Measurements from ENCODE around the gene MRPL54. TPM values are rescaled to one million over a fixed set of nuclear protein-coding genes. Genes with fewer than 3 reads are reported as not detected.

MRPL54 gene
- total RNA-seq, 1 experiment from 2014 or later, result 67.1 TPM

DNA sequence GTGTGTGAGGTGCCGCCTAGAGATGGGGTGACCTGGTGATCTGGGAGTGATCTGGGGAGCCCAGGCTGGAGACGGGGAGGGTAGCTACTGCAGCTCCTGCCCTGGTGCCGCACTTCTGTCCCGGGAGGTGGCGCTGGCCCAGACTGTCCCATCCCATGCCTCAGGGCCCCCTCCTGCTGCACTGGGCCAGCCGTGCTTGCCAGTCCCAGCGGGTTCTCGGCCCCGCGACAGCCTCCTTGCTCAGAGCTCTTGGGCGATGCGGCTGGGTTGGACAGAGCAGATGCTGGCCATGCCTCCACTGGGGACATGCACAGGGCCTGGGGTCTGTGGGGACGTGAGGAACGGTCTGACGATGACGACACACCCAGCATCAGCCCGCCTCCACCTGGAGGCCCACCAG lies 7.0 kb downstream of the MRPL54 start:
- H3K4me3 ChIP-seq (replicated peaks in 1 of 2; ENCODE audit: low read depth in 1 of 2, low read length in 2 of 2), result no peak overlapping the region
- POLR2A ChIA-PET, result no interaction called here
- H4K20me1 ChIP-seq (ENCODE audit: insufficient read depth), result no peaks in the 10 kb centered on the region
- H3K27me3 ChIP-seq (ENCODE audit: insufficient read depth, low read length), result no peaks in the 10 kb centered on the region
- no peak overlapping the region for H3K4me2 ChIP-seq (ENCODE audit: low read length)
- no peak overlapping the region for H3K27ac ChIP-seq (ENCODE audit: low read depth, low read length)
- peaks cover 0 to 5% of the 10 kb centered on the region in 2 experiments; a peak in 2 of 4 replicates for H3K36me3 ChIP-seq (ENCODE audit: control insufficient read depth in 1 of 2, insufficient read depth in 2 of 2, low read length in 2 of 2)
- RAD21 ChIA-PET (ENCODE audit: low non-redundant PET in 1 of 2, low total read pairs in 2 of 2, uncharacterized antibody in 2 of 2, unreplicated experiment in 2 of 2), result no interaction called here
- no peak overlapping the region for H2AFZ ChIP-seq (ENCODE audit: low read depth, low read length, poor library complexity, severe bottlenecking)
- no peak for DNase-seq (ENCODE audit: low read depth, low spot score)
- CTCF ChIA-PET, result interaction anchor here (0.5 kb wide), 1 partner anchor 418 kb away, joined by 3 read pairs; no protein-coding TSS in a partner anchor
- intact Hi-C loops (cut with micrococcal nuclease), result no loop called here
- no peaks in the 10 kb centered on the region for H3K4me1 ChIP-seq (ENCODE audit: control insufficient read depth in 1 of 2, insufficient read depth in 2 of 2, low read length in 2 of 2)
- TF ChIP-seq SRF (IDR thresholded peaks at IDR 0.05; ENCODE audit: low read depth), result no peak
- H3K9ac ChIP-seq (ENCODE audit: low read length), result no peak overlapping the region
- no peak for ATAC-seq
- H3K9me3 ChIP-seq (ENCODE audit: control insufficient read depth in 1 of 2, insufficient read depth in 1 of 2, low read depth in 1 of 2, low read length in 2 of 2), result no peaks in the 10 kb centered on the region
- no peaks in the 10 kb centered on the region for H3K9me2 ChIP-seq (ENCODE audit: insufficient read depth)
- no peaks in the 10 kb centered on the region for H3K79me2 ChIP-seq (ENCODE audit: insufficient read depth, low read length)
- no TSS peak for BruUV-seq (replicated peaks)

DNA sequence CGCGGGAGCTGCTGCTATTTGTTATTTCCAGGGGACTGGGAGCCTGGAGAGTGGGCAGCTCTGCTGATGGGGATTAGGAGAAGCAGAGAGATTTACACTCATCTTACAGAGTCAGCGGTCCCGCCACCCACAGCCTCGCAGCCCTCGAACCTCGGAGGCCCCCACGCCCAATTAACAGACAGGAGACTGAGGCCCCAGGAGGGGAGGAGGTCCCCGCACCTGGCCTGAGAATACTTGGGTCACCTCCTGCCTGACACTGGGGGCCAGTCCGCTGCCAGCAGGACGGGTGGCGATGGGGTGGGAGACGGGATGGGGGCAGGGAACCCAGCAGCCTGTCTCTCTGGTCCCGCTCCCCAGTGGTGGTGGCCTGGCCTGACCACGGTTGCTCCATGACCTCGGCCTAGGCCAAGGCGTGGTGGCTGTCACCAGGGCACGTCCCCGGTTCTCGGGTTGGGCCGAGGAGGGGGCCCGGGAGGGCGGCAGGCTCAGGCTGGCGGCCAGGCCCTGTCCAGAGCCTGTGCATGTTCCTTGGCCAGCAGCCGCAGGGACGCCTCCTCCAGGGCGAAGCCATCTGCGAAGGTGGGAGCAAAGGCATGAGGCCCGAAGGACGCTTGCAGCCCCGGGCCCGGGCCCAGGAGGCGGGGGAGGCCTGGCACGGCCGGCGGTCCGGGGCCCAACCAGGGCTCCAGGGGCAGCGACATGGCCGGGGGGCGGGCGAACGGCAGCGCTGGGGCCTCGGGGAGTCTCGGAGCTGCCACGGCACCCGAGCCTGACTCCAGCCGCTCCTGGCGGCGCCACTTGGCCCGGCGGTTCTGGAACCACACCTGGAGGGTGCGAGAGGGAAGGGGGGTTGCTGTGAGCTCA lies 7.9 kb downstream of the MRPL54 start:
- no peak overlapping the region for H3K9ac ChIP-seq (ENCODE audit: low read length)
- no peak overlapping the region for H3K4me2 ChIP-seq (ENCODE audit: low read length)
- intact Hi-C loops (cut with micrococcal nuclease), result no loop called here
- H3K9me2 ChIP-seq (ENCODE audit: insufficient read depth), result no peaks in the 10 kb centered on the region
- ChIA-PET RAD21 (ENCODE audit: low non-redundant PET in 1 of 2, low total read pairs in 2 of 2, uncharacterized antibody in 2 of 2, unreplicated experiment in 2 of 2) (no interaction called here), POLR2A (no interaction called here), CTCF (interaction anchor here (1.2 kb wide), 1 partner anchor 218 kb away, joined by 3 read pairs; no protein-coding TSS in a partner anchor)
- TF ChIP-seq SRF (IDR thresholded peaks at IDR 0.05; ENCODE audit: low read depth) (no peak), JUND (IDR thresholded peaks at IDR 0.05) (no peak), CBX3 (IDR thresholded peaks at IDR 0.05; ENCODE audit: low read depth) (no peak), SP1 (IDR thresholded peaks at IDR 0.05; ENCODE audit: low read depth) (no peak), ZNF274 (IDR thresholded peaks at IDR 0.05; ENCODE audit: low read depth, low read length) (no peak), SIN3A (IDR thresholded peaks at IDR 0.05; ENCODE audit: low read depth) (no peak), POLR2A (IDR thresholded peaks at IDR 0.05; ENCODE audit: borderline replicate concordance, extremely low read depth, insufficient read depth, insufficient read length) (no peak), EZH2 (IDR thresholded peaks at IDR 0.05) (no peak), ZFX (IDR thresholded peaks at IDR 0.05) (no peak), CEBPB (IDR thresholded peaks at IDR 0.05; ENCODE audit: low read depth) (no peak), TCF7L2 (IDR thresholded peaks at IDR 0.05; ENCODE audit: borderline replicate concordance, extremely low read depth, insufficient read depth, insufficient read length) (no peak), RAD21 (IDR thresholded peaks at IDR 0.05; ENCODE audit: low read depth) (no peak), ELF1 (IDR thresholded peaks at IDR 0.05; ENCODE audit: borderline replicate concordance, low read depth) (no peak), POLR2AphosphoS5 (IDR thresholded peaks at IDR 0.05; ENCODE audit: low read depth, low read length) (no peak), MAX (IDR thresholded peaks at IDR 0.05) (no peak)
- DNase-seq (ENCODE audit: low read depth, low spot score) (no peak), ATAC-seq (no peak)
- H3K4me1 ChIP-seq (ENCODE audit: control insufficient read depth in 1 of 2, insufficient read depth in 2 of 2, low read length in 2 of 2), result no peaks in the 10 kb centered on the region
- no peaks in the 10 kb centered on the region for H3K9me3 ChIP-seq (ENCODE audit: control insufficient read depth in 1 of 2, insufficient read depth in 1 of 2, low read depth in 1 of 2, low read length in 2 of 2)
- H3K79me2 ChIP-seq (ENCODE audit: insufficient read depth, low read length), result no peaks in the 10 kb centered on the region
- no TSS peak for BruUV-seq (replicated peaks)
- peaks cover 0 to under 1% of the 10 kb centered on the region in 2 experiments; a peak in 2 of 4 replicates for H3K36me3 ChIP-seq (ENCODE audit: control insufficient read depth in 1 of 2, insufficient read depth in 2 of 2, low read length in 2 of 2)
- no peak overlapping the region for H2AFZ ChIP-seq (ENCODE audit: low read depth, low read length, poor library complexity, severe bottlenecking)
- H3K27ac ChIP-seq (ENCODE audit: low read depth, low read length), result no peak overlapping the region
- no peaks in the 10 kb centered on the region for H4K20me1 ChIP-seq (ENCODE audit: insufficient read depth)
- H3K27me3 ChIP-seq (ENCODE audit: insufficient read depth, low read length), result no peaks in the 10 kb centered on the region
- H3K4me3 ChIP-seq (replicated peaks in 1 of 2; ENCODE audit: low read depth in 1 of 2, low read length in 2 of 2), result no peak overlapping the region

Data from HCT116 (cell line).